GM12872 (cell line): ENCODE measurements around the gene CFAP46.
A peak's percentile ranks its signal among the peaks of the same experiment; 100 is the strongest.

Experiments
- TF ChIP-seq, protein P1 (sequence below): IDR thresholded peaks from 3 replicates; pipeline ENCODE4 v1.5.1; 2011; ENCODE audit warnings: low read depth, mild to moderate bottlenecking, low read length, moderate library complexity; ENCODE audit not compliant: insufficient read depth

CFAP46 gene

DNA sequence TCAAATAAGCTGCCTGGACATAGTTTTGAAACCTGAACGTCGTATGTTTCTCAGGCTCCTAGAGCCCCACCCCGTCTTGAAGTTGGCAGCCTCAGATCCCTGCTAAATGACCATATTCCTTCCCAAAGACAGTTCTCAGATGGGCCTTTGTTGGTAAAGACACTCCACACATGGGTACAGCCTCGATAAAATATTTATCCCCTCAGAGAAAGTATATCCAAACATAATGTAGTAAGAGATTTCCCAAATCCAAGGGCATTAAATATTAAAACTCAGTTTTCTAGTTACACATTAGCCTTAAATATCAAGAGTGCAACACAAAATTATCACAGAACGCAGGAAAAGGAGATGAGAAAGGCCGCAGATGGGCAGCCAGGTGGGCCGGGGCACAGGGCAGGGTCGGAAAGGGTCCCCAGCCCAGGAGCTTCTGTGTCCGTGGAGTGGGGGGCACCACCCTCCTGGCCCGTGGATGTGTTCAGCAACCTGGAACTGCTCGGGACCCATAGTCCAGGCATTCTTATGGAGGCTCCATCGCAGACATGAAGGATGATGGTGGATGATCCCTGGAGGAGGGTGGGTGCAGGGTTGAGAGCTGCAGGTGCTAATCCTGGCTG is 1.5 kb upstream of the CFAP46 start:
- TF ChIP-seq, protein P1, sequence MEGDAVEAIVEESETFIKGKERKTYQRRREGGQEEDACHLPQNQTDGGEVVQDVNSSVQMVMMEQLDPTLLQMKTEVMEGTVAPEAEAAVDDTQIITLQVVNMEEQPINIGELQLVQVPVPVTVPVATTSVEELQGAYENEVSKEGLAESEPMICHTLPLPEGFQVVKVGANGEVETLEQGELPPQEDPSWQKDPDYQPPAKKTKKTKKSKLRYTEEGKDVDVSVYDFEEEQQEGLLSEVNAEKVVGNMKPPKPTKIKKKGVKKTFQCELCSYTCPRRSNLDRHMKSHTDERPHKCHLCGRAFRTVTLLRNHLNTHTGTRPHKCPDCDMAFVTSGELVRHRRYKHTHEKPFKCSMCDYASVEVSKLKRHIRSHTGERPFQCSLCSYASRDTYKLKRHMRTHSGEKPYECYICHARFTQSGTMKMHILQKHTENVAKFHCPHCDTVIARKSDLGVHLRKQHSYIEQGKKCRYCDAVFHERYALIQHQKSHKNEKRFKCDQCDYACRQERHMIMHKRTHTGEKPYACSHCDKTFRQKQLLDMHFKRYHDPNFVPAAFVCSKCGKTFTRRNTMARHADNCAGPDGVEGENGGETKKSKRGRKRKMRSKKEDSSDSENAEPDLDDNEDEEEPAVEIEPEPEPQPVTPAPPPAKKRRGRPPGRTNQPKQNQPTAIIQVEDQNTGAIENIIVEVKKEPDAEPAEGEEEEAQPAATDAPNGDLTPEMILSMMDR = no peak

DNA sequence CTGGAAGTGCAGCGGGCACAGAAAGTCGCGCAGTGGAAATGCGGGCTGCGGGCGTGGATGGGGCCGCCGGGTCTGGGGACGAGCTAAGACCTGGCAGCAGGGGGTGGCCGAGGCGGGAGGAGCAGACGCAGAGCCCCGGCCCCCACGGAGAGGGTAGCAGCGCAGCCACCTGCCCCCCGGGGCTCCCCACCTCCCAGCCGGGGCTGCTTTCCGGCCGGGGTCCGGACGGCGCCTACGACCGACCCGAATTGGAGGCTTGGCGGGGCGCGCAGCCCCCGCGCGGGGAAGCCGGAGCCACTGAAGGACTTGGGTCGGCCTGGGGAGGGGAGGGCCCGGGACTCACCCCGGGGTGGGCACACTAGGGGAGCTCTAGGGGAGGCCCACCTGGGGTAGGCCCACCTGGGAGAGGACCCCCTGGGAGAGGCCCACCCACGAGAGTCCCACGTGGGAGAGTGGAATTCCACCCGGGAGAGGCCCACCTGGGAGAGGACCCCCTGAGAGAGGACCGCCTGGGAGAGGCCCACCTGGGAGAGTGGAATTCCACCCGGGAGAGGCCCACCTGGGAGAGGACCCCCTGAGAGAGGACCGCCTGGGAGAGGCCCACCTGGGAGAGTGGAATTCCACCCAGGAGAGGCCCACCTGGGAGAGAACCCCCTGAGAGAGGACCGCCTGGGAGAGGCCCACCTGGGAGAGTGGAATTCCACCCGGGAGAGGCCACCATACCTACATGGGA is 854 bp upstream of the CFAP46 start:
- TF ChIP-seq, protein P1 = no peak

DNA sequence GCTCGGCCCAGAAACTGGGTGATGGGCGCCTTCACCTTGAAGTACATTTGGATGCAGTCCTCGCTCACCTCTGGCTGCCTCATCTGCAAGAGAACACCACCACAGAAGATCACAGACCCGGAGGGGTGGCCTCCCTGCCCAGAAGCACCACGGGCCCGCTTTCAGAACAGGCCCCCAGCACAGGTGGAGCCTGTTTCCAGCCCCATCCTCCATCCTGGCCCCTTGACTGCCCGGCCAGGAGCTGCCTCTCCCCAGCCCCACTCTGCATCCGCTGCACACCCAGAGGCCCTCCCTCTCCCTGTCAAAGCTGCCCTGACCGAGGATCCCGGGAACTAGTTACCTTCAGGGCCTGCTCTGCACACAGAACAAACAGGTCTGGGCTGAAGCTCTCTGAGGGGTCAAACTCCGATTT is 724 bp downstream of the CFAP46 start:
- TF ChIP-seq, protein P1 = no peak

DNA sequence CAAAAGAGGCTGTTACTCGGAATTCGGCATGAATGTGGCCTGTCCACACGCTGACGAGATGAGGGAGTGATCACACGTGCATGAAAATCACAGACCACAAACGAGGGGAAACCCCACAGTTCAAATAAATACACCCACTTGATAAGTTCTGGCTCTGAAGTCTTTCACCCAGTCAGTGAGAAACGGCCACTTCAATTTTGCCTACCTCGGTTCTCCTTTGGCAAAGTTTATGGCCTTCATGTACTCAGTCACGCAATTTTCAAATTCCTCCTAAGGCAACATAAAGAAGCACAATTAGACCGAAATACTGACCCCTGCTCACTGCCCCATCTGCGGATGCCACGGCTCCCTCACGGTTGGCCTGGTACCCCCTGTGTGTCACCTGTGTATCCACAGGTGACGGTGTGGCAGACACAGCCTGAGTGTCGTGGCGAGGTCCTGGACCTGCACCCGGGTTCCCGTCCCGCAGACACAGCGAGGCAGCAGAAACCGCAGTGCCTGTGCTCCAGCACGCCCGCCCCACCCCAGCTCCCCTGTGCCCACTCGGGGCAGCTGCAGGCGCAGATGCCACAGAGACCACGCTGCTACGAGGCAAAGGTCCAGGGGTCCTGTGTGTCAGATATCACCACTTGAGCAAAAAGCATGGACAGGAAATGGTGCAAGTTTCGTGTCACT is 1.4 kb downstream of the CFAP46 start:
- TF ChIP-seq, protein P1 = no peak

DNA sequence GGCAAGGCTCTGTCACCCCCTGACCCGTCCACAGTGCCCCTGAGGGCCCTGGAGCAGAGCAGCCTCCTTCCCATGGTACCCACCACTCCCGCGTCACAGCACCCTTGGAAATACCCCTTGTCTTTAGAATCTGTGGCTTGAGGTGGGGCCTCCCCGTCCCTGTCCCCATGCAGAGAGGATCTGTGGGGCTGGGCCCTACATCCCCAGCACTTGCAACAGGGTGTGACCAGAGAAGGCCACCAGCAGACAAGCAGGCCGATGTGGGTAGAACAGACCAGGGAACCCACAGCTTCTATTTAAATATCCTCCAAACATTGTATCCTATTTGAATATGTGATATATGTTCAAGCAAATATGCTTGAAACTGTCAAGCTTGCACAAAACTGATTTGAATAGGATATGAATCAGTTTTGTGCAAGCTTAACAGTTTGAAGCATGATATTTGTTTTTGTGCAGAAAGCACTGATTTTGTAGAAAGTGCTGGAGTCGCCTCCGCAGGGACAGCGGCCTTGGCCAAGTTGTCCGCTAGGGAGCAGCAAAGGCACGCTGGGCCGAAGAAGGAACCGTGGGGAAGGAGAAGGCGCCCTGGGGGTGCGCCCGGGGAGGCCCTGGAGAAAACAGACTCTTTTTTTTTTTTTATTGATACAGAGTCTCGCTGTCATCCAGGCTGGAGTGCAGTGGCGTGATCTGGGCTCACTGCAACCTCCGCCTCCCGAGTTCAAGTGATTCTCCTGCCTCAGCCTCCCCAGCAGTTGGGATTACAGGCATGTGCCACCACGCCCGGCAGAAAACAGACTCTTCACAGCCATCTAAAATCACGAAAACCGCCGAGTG is 2.2 kb downstream of the CFAP46 start:
- TF ChIP-seq, protein P1 = peak; percentile 82

DNA sequence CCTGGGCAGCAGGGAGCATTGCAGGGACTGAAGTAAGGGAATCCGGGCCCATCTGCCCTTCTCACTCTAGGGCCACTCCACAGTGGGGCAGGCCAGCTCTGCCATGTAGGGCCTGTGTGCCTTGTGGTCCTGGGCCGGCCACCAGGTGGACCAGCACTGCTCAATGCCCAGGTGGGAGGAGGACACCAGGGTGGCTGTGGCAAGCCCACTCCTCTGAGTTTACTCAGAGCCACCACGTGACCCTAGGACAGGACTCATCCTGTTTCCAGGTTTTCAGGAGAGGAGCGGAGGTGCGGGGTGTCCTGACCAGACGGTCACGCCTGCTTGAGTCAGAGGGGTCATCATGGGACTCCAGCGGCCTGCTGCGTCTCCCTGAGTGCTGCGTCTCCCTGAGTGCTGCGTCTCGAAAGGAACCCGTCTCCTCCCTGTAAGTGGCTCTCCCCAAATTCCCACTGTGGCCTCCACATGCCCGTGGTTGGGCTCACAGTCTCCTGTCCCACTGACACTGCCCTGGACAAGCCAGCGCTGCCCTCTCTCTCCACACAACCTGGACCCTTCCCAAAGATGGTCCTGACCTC is 2.9 kb downstream of the CFAP46 start:
- TF ChIP-seq, protein P1 = no peak
